Embryonic facial prominence (tissue), 1 donor: ENCODE results near the gene MORN5.

ENCODE experiments used
- DNase-seq: peaks from one replicate; pipeline ENCODE4 v3.0.0-alpha.2; 2016; ENCODE audit errors: extremely low spot score

Gene MORN5

DNA sequence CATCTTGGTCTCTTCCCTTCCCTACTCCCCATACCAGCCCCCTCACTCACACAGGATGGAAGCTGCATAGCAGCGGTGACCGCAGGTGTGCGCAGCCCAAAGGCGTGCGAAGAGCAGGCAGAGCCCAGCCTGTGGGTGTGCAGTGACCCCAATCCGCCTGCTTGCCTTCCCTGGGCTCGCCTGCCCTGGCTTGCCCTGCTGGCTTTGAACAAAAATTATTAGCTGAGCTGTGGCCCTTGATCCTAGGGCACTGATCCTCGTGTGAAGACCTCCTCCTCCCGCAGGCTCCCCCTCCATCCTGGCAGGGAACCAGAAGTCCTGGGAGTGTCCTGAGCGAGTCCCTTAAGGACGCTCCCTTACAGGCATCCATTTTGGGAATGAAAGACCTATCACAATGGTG is 31.9 kb downstream of the MORN5 start:
- no peak for DNase-seq

DNA sequence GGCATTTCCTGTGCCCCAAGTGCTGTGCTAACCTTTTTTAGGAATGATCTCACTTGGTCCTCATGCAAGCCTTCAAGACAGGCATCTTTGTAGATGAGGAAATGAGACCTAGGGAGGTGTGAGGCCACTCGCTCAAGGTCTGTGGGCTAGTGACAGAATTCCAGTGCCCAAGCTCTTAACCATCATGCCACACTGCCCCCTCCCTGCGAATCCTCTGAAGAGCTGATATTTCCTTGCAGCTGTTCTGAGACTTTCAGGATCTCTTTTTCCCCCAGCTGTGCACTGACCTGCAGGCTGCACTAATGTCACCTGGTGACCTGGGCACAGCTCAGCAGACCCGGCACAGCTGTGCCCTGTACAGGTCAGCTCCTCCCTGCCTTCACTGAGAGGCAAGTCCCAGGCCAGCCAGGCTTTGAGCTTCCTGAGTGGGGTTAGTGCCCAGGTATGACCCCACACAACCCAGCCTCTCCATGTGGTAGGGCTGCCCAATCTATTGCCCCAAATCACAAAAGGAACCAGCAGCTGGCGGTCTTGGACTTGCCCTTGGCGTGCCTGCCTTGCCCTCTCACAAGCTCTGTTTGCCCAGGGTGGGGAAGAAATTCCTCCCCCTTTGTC is 32.7 kb downstream of the MORN5 start:
- no peak for DNase-seq

DNA sequence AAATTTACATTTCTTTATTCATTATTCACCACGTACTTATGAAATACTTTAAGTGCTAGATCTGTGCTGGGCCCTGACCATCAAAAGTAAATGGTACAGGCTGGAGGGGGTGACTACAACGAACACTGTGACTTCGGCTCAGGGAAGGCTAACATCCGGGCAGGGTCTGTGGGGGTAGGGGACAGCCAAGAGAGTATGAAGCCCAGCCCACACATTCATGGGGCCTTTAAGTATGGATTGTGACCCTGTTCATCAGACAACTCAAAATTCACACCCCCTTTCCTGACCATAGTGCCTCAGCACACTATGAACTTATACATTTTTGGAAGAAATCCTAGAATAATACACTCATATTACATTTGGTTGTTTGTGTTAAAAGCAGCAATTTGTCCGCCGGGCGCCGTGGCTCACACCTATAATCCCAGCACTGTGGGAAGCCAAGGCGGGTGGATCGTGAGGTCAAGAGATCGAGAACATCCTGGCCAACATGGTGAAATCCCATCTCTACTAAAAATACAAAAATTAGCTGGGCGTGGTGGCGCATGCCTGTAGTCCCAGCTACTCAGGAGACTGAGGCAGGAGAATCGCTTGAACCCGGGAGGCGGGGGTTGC is 33.3 kb downstream of the MORN5 start:
- DNase-seq, result no peak

DNA sequence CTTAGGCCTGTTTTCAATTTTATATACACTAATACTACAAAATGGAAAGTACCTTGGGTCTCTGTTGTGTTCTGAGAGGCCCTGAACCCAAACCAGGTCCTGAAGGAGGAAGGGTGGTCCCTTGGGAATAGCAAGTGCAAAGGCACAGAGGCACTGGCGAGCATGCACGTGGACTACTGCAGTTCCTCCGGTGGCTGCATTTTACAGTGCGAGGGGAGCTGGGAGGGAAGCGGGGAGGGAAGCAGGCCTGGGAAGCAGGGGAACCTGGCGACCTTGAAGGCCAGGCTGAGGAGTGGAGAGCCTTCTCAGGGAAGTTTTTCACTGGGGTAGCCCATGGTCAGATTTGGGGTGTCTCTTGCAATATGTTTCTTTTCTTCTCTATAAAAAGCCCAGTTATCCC is 33.9 kb downstream of the MORN5 start:
- no peak for DNase-seq

DNA sequence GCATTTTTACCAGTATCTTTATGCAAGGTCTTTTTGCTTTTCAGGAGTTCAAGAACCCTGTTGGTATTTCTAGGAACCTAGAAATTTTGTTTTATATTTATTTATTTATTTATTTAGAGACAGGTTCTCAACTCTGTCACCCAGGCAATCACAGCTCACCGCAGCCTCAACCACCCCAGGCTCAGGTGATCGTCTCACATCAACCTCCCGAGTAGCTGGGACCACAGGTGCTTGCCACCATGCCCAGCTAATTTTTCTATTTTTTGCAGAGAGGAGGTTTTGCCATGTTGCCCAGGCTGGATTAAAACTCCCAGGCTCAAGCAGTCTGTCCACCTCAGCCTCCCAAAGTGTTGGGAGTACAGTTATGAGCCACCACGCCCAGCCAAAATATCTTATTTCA is 36.2 kb downstream of the MORN5 start:
- no peak for DNase-seq

DNA sequence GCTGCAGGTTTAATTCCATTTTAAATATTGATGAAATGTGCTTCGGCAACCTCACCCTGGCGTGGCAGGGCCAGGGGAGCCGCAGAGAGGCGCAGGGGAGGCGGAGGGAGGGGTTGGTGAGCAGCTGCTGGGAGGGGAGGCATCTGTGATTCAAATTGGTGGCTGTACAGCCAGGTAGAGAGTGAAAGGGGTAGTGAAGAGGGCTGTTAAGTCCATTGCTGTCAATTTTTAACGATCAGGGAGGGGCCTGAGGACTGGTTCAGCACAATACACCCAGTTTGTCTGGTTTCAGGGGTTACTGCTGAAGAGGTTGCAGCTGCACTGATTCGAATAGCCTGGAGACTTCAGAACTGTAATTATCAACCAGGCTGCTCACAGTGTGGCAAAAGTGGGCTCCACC is 37.7 kb downstream of the MORN5 start:
- no peak for DNase-seq

DNA sequence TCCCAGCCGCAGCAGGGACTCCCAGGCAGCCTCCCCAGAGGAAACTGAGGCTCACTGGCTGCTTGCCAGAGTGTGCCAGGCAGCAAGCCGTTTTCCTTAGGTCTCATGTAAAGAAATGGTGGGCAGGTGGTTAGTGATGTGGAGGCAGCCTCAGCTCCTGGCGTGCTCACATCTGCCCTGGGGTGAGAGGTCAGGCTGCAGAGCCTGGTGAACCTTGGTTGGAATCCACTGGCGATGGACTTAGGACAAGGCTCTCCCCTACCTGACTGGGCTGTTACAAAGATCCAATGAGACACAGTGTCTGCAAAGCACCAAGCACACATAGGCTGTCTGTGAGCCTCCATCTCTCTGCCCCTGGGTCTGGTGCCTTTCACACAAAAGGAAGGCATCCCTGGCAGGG is 38.2 kb downstream of the MORN5 start:
- DNase-seq, result no peak

DNA sequence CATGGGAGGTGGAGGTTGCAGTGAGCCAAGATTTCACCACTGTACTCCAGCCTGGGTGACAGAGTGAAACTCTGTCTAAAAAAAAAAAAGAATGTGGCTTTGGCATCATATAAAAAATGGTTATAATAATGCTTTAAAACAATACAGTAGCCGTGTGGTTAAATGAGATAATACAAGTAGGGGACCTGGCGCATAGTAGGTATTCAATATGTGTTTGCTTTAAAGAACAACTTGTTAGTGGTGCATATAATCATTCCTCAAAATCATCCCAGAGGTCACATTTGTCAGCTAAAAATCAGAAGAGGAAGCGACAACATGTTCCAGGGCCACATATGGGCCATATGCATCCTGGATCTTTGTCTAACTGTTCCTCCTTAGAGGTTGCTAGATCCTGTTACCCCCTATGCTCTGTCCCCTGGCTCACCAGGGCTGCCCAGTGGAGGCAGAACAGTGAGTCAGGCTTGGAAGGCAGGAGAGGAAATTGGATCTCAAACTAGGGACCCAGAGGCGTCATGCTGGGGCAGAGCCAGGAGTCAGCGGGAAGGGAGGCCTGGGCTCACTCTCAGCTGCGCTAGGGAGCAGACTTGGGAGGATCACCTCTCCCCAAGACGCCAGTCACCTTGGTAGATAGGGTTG is 41.4 kb downstream of the MORN5 start:
- no peak for DNase-seq

DNA sequence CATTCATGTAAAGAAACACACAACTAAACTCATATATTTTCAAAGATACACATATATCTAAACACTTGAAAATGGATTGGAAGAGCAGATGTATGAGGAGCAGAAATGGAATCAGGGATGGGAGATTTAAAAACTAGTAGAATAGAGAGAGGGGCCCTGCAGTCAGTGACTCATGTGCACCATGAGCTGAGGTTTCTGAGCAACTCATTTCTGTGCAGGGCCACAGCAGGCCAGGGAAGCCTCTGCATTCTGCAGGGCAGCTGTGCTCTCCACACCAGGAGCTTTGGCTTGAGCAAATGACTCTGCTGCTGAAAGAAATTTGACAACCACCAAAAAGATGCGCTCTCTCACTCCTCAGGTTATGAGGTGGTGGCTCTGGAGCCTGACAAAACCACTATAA is 41.9 kb downstream of the MORN5 start:
- no peak for DNase-seq

DNA sequence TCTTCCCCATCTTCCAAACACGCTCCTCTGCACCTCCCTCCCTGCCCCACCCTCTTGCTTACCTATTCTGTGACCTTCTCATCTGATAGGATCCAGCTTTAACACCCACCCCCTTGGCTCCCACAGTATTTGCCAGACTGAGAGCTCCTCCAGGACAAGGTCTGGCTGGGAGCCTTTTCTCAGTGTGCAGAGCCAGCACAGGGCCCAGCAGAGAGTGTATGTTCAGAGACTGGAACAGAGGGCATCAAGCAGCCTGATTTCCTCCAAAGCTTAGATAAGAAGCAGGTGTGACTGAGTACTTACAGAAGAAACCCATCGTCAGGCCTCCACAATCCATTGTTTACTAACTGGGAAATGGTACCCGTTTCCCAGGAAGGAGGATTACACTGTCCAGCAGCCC is 42.4 kb downstream of the MORN5 start:
- no peak for DNase-seq

DNA sequence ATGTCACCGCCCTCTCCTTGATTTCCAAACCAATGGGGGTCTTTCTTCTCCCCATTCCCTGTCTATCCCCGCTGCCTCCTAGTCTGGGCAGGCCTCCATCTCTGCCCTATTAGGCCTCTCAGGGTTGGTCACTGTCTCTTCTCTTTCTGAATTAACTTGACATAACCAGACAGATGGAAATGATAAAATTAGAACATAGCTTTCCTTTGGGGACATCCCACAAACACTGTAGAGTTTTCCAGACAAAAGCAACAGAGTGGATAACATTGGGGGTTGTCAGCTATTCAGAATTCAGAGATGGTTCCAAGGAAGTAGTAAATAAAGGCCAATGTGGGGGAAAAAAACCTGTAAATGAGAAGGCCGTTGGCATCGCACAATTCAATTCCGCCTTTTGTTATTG is 44.3 kb downstream of the MORN5 start:
- DNase-seq, result no peak

DNA sequence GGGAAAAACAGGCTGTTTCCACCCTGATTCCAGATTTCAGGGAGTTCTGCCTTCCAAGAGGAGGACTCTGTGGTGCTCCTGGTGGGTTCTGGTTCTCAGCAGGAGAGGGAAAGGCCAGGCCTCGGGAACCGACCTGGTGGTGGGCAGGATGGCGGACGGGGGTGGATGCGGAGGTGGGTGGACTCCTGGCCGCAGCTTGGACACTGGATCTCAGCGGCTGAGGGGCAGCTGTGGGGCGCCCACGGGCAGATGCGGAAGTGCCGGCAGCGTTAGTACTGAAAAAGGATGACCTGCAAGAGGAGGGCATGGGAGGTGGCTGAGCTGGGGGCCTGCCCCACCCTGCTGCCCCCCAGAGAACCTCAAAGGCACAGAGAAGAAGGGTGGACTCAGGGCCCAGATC is 44.8 kb downstream of the MORN5 start:
- no peak for DNase-seq

DNA sequence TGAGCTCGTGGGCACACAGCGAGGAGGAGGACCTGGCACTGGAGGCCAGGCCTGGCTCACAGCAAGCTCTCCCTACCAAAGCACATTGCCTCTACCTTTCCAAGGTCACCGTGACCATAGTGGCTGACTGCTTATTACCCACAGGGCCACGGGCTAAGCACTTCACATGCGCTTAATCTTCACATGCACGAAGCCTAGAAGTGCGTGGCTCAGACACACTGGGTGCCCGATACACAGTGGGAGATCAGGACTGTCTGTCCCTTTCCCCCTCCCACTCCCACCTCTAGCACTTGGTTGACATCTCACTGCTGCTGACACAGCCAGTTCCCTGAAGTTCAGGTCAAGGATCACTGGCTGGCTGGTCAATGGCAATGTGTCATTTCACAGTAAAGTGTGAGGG is 45.5 kb downstream of the MORN5 start:
- DNase-seq, result no peak

DNA sequence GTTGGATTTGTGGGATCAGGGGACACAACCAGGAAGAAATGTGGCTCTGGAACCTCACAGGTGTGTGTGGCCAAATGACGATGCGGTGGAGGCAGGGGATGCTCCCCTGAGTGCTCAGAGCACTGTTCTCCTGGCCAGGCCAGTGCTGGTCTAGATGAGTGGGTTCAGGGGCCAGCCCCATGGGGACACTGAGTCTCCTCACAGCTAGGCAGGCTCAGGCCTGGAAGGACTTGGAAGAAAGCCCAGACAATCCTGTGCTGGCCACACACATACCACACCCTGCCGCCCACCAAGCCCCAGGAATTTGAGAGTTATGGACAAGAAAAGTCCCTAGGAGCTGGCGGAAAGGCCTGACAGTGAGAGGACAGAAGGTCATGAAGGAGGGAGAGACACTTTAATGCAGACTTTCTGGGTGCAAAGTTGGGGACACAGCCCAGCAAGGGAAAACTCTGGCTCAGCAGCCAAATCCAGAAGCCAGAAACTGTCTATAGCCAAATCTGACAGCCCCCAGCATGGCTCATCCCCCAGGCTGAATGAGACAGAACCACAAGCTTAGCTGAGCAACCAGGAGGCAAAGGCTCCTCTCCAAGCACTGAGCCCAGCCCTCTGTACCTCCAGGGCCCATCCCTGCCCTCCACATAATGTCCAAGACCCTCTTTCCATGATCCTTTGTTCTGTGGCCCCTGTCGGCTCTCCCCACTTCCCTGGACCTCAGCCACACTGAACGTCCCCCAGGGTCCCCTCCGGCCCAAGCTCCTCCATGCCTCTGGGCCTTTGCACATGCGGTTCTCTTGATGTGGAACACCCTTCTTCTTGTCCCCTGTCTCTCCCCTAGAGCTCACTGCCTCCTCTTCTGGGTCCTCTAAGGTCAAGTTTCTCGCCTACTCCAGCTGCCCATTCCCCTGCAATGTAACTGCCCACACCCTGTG is 46.7 kb downstream of the MORN5 start:
- no peak for DNase-seq

DNA sequence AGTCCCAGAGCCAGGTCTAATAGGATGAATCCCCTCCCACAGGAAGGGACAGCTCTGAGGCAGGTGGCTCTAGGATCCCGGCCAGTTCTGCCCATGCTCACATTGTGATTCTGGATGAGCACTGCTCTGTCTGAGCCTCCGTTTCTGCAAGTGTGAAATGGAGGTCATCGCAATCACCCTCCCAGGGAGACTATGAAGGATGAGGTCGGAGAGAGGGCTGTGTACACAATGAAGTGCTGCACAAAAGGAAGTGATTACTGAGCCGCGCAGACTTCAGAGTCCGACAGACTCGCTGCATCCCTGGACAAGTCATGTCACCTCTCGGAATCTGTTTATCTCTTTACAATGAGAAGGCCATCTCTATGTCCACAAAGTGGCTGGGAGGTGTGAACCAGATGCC is 47.4 kb downstream of the MORN5 start:
- no peak for DNase-seq

DNA sequence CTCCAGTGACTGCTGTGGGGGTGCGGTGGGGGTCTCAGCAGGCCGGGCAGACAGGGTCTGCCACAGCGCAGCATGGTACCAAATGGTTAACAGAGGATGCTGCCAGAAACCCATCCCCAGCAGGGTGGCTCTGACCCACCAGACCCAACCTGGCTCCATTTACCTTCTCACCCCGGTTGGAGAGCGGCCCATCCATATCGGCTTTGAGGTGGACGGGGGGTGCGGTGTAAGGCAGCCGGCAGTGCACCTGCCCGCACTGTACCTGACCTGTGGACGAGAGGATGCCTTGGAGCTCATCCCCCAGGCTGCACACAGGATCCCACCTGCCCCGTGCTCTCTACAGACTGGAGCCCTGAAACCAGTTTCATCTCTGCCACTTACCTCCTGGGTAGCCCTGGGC is 49.7 kb downstream of the MORN5 start:
- no peak for DNase-seq

DNA sequence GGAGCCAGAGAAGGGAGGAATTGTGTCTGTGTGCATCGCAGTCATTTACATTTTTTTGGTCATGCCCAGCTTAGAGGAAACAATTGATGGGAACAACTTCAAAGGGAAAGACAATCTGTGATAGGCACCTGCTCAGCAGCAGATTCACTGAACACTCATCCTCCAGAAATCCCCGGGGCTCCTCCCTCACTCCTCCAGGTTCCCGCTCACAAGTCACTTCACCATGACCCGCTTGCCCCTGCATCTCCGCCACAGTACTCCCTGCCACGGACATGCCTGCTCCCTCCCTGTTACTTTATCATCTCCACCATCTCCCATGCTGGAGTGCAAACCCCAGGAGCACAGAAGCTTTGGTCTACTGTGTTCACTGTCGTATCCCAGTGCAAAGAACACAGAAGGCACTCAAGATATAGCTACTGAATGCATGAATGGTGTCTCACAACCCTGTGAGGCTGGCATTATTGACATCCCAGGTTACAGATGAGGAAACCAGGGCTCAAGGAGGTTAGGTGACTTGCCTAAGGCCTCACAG is 52.8 kb downstream of the MORN5 start:
- no peak for DNase-seq

DNA sequence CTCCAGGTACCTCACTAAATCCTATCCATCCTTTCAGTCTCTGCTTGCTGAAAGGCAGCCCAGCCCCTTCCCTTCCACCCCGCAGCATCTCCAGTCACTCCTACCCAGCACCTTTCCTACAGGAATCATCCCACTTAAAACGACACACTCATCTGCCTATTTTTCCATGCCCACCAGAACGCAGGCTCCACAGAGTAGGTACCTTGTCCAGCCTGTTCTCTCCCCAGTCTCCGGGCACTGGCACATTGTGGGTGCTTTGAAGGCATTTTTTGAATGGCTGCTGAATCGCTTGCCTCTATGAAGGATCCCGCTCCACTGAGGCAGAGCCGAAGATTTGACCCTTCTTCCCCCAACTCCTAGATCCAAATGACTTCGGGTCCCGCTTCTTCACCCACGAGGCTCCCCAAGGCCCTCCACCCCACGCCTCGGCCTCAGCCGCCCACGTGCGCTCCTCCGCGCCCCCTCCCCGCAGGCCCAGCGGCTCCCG is 53.4 kb downstream of the MORN5 start:
- DNase-seq, result no peak

DNA sequence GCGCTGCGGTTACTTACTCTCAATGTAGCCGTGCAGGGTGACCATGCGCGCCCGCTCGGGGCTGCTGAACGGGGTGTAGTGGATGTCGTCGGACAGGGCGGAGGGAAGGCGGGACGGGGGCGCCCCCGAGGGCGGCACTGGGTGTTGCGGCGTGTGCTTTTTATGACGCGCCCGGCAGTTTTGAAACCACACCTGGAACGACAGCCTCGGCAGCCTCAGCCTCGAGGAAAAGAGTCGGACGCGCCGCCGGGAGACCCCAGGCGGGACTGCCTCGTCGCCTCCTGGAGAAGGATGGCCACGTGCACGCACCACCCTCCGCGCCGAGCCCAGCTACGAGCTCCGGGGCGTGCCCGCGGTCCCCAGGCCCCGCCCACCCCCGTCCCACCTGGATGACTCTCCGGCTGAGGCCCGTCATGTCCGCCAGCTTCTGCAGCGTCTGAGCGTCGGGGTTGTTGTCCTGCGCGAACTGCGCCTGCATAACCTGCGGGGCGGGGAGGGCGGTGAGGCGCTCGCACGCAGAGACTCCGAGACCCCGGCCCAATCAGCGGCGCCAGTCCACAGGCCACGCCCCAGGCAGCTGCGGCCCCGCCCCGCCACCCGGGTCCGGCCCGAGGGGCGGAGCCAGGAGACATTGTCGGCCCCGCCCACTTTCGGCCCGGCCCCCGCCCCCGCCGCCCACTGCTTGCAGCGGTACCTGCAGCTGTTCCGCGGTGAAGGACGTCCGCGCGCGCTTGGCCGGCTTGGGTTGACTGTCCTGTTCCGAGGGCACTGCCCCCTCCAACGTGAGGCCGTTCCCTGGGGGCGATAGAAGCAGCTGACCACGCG is 54.1 kb downstream of the MORN5 start:
- no peak for DNase-seq

DNA sequence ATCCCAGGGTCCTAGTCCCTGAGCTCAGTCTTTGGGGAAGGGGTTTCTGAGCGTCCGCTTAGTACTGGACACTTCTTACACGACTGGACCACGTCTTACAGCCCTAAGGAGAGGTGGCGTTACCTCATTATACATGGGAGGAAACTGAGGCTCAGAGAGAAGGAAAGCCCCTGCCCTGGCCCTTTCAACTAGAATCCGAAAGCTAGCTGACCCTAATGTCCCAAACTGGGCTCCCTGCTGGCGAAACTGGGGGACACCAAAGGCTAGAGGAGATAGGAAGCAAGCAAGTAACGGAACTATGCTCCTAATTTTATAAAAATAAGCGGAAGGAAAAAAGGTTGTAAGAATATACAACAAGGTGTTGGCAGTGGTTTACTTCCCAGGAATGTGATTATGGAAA is 54.8 kb downstream of the MORN5 start:
- DNase-seq, result no peak

DNA sequence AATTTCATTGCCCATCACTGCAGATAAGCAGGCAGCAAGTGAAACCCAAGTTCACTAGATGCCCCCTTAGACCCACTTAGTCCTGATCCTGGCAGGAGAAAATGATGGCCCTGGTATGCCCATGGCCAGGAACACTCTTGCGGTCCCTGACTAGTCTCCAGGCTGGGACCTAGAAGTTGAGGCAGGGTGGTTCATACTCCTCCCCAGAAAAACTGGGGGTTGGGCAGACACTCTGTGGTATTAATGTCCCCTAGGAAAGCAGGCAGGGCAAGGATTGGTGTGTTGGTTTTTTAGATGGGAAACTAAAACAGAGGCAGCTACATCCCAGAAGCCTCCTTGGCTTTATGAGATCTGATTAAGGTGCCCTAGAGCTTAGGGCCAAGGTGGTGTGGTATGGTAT is 56.0 kb downstream of the MORN5 start:
- DNase-seq, result no peak
